Stomach (tissue), 4 donors: Measurements from ENCODE around the gene METTL17.
"Not testable (repeated sequence)": the region's sequence is repeated elsewhere in the genome, so short reads cannot be mapped to it uniquely, and the experiment has no call there.

ENCODE experiments used
- CTCF ChIP-seq, 7 experiments: fragments of 450-650 bp in 4 of 7; fragments of 200-600 bp in 3 of 7; sonication (generic) in 3 of 7; IDR thresholded peaks; one replicate each; pipeline ENCODE4 v1.5.1; 2016 to 2019; ENCODE audit warnings: antibody characterized with exemption in 7 of 7, control low read depth in 2 of 7, mild to moderate bottlenecking in 1 of 7
- POLR2A ChIP-seq, 4 donors: fragments of 450-650 bp; IDR thresholded peaks; one replicate each; pipeline ENCODE4 v1.6.1; 2016; ENCODE audit warnings: antibody characterized with exemption in 4 of 4, control low read depth in 2 of 4, mild to moderate bottlenecking in 1 of 4, moderate library complexity in 1 of 4

DNA sequence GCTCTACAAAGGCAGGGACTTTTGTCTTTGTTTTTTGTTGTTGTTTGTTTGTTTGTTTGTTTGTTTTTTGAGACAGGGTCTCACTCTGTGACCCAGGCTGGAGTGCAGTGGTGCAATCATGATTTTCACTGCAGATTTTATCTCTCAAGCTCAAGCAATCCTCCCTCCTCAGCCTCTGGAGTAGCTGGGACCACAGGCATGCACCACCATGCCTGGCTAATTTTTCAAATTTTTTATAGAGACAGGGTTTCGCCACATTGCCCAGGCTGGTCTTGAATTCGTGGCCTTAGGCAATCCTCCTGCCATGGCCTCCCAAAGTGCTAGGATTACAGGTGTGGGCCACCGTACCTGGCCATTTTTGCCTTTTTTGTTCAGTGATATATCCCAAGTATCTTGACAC lies 51.2 kb downstream of the METTL17 start:
- TF ChIP-seq POLR2A, CTCF (IDR thresholded peaks at IDR 0.05): not testable (repeated sequence)
